H1 (cell line): ENCODE data around the gene MKKS. TPM values are rescaled to one million over a fixed set of nuclear protein-coding genes. Genes with fewer than 3 reads are reported as not detected.

Experiments
- BRCA1 ChIP-seq: IDR thresholded peaks from 2 replicates; pipeline ENCODE4 v1.6.1; 2012; ENCODE audit warnings: low read depth, low read length, improper control_type of control experiment
- CEBPB ChIP-seq: IDR thresholded peaks from 2 replicates; pipeline ENCODE4 v1.6.1; 2012; ENCODE audit warnings: low read depth, low read length
- CTCF ChIP-seq, 3 experiments: IDR thresholded peaks; 1 replicate in 2 of 3; 2 replicates in 1 of 3; pipeline versions ENCODE4 v1.5.1 to v1.6.1; 2011; ENCODE audit warnings: low read length in 3 of 3, mild to moderate bottlenecking in 3 of 3, inconsistent platforms in 2 of 3, low read depth in 1 of 3, moderate library complexity in 1 of 3; ENCODE audit not compliant: insufficient read depth in 1 of 3; ENCODE audit errors: control extremely low read depth in 1 of 3
- HDAC6 ChIP-seq: IDR thresholded peaks from one replicate; pipeline ENCODE4 v1.7.1; 2012; ENCODE audit warnings: low read depth, mild to moderate bottlenecking, inconsistent platforms, low read length, moderate library complexity
- JUN ChIP-seq: IDR thresholded peaks from 2 replicates; pipeline ENCODE4 v1.6.1; 2011; ENCODE audit warnings: low read depth, mild to moderate bottlenecking, improper control_type of control experiment, low read length
- NRF1 ChIP-seq: IDR thresholded peaks from 2 replicates; pipeline ENCODE4 v1.6.1; 2011; ENCODE audit warnings: mild to moderate bottlenecking, low read depth, low read length, improper control_type of control experiment
- RFX5 ChIP-seq: IDR thresholded peaks from 2 replicates; pipeline ENCODE4 v1.6.1; 2011; ENCODE audit warnings: low read depth, low read length, improper control_type of control experiment, borderline replicate concordance
- polyA plus RNA-seq, 7 experiments: library from polyadenylated mRNA; depleted of rRNA in 3 of 7; stranded (reverse) in 5 of 7; unstranded in 2 of 7; fragments of >200 nt in 5 of 7; fragments of 200-250 nt in 2 of 7; gene quantifications; 1 replicate in 5 of 7; 2 replicates in 1 of 7; 4 replicates in 1 of 7; pipeline versions ENCODE4 v1.2.1 to v1.2.3, GENCODE V29; 2011 to 2013; ENCODE audit warnings: missing spikeins in 2 of 7, mixed read lengths in 2 of 7
- total RNA-seq: library from RNA; stranded (reverse); fragmentation: NEBNext Ultra II Directional; extraction: Animal tissue kit (Norgen Biotek cat#: 25700); gene quantifications from 2 replicates; pipeline ENCODE4 v1.2.1, GENCODE V29; 2021

The MKKS gene
- total and polyA plus RNA-seq, 2 of the 8 experiments (the other 6 are each of a cell fraction or from before 2014, with no cell fraction given): 15.9 to 24.8 TPM

GRCh38 chr20:10402938-10403608 is 30.9 kb downstream of the MKKS start (continued):
- TF ChIP-seq CTCF (IDR thresholded peaks at IDR 0.05; ENCODE audit: control extremely low read depth in 1 of 3, insufficient read depth in 1 of 3, low read depth in 1 of 3, low read length in 3 of 3) (no peak), NRF1 (no peak), HDAC6 (no peak), CEBPB (no peak), JUN (no peak), RFX5 (no peak), BRCA1 (no peak)
